HG02678 (cell line): ENCODE measurements around the gene CDRT4.
"Not testable (repeated sequence)": the region's sequence is repeated elsewhere in the genome, so short reads cannot be mapped to it uniquely, and the experiment has no call there.

Experiments
- ATAC-seq: cut with Tn5 transposase; IDR thresholded peaks from one replicate; pipeline ENCODE4 v1.9.1; 2021; ENCODE audit warnings: mild to moderate bottlenecking, moderate library complexity; ENCODE audit not compliant: unreplicated experiment

Gene CDRT4

GRCh38 chr17:15457723-15458094 is 9.7 kb downstream of the CDRT4 start:
- ATAC-seq: no peak

GRCh38 chr17:15456972-15457722 is 10.3 kb downstream of the CDRT4 start:
- ATAC-seq: no peak

GRCh38 chr17:15456496-15456895 is 10.9 kb downstream of the CDRT4 start:
- ATAC-seq: no peak

GRCh38 chr17:15454346-15454745 is 13.1 kb downstream of the CDRT4 start:
- ATAC-seq: no peak

GRCh38 chr17:15453782-15454181 is 13.6 kb downstream of the CDRT4 start:
- ATAC-seq: no peak

GRCh38 chr17:15453246-15453645 is 14.2 kb downstream of the CDRT4 start:
- ATAC-seq: no peak

GRCh38 chr17:15452746-15453145 is 14.7 kb downstream of the CDRT4 start:
- no peak for ATAC-seq

- ATAC-seq: no peak
Observed at GRCh38 chr17:15451680-15452079, 15.7 kb downstream of the CDRT4 start.

- no peak for ATAC-seq
Observed at GRCh38 chr17:15448580-15448956, 18.9 kb downstream of the CDRT4 start.

GRCh38 chr17:15447928-15448579 is 19.4 kb downstream of the CDRT4 start:
- no peak for ATAC-seq

- ATAC-seq: no peak
Observed at GRCh38 chr17:15446036-15446435, 21.4 kb downstream of the CDRT4 start.

- ATAC-seq: no peak
Observed at GRCh38 chr17:15444805-15445204, 22.6 kb downstream of the CDRT4 start.

GRCh38 chr17:15442311-15443180 is 24.9 kb downstream of the CDRT4 start:
- no peak for ATAC-seq

- no peak for ATAC-seq
Observed at GRCh38 chr17:15441315-15441714, 26.1 kb downstream of the CDRT4 start.

- no peak for ATAC-seq
Observed at GRCh38 chr17:15440347-15440746, 27.1 kb downstream of the CDRT4 start.

- not testable (repeated sequence) for ATAC-seq
Observed at GRCh38 chr17:15439205-15439985, 28.0 kb downstream of the CDRT4 start.

- ATAC-seq: no peak
Observed at GRCh38 chr17:15438491-15439105, 28.8 kb downstream of the CDRT4 start.

- no peak for ATAC-seq
Observed at GRCh38 chr17:15437303-15437635, 30.2 kb downstream of the CDRT4 start.

- no peak for ATAC-seq
Observed at GRCh38 chr17:15436473-15437302, 30.7 kb downstream of the CDRT4 start.

- ATAC-seq: no peak
Observed at GRCh38 chr17:15434956-15435355, 32.5 kb downstream of the CDRT4 start.
